Measurements from ENCODE around the gene SKI.

- no peak for TF ChIP-seq CTCF (conservative IDR thresholded peaks at IDR 0.05; ENCODE audit: low read depth in 2 of 2)
- TF ChIP-seq POLR2AphosphoS5 (IDR thresholded peaks at IDR 0.05; ENCODE audit: low read depth), result no peak
- no peak for TF ChIP-seq EZH2 (IDR thresholded peaks at IDR 0.05; ENCODE audit: low read depth, unreplicated experiment)
- no peak for TF ChIP-seq JUNB (IDR thresholded peaks at IDR 0.05; ENCODE audit: unreplicated experiment)
- no peak for TF ChIP-seq EZH2phosphoT487 (IDR thresholded peaks at IDR 0.05; ENCODE audit: unreplicated experiment)
- TF ChIP-seq REST (IDR thresholded peaks at IDR 0.05; ENCODE audit: unreplicated experiment), result no peak
- TF ChIP-seq ZNF331 (CRISPR knock-in tag; IDR thresholded peaks at IDR 0.05; ENCODE audit: low read depth), result no peak
- TF ChIP-seq NANOG (IDR thresholded peaks at IDR 0.05; ENCODE audit: borderline replicate concordance), result no peak
- TF ChIP-seq STAT1 (IDR thresholded peaks at IDR 0.05; ENCODE audit: unreplicated experiment), result no peak
- TF ChIP-seq ZNF462 (CRISPR knock-in tag; IDR thresholded peaks at IDR 0.05), result no peak
- TF ChIP-seq ETS1 (IDR thresholded peaks at IDR 0.05), result no peak
- no peak for TF ChIP-seq CREB1 (CRISPR knock-in tag; IDR thresholded peaks at IDR 0.05; ENCODE audit: low read depth)
- TF ChIP-seq ZNF114 (CRISPR knock-in tag; IDR thresholded peaks at IDR 0.05), result no peak
These were observed 37.6 kb upstream of the SKI start for GRCh38 chr1:2190491-2190976.

All from GM23338 (cell line).